NCI-H748 treated with DMSO at 0.1 percent for 48 hours (cell line): Measurements from ENCODE around the gene WFDC1.

ENCODE experiments used
- DNase-seq: peaks from one replicate; lab custom pipeline; 2025; lab: John Stamatoyannopoulos, UW

WFDC1 gene, protein sequence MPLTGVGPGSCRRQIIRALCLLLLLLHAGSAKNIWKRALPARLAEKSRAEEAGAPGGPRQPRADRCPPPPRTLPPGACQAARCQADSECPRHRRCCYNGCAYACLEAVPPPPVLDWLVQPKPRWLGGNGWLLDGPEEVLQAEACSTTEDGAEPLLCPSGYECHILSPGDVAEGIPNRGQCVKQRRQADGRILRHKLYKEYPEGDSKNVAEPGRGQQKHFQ

DNA sequence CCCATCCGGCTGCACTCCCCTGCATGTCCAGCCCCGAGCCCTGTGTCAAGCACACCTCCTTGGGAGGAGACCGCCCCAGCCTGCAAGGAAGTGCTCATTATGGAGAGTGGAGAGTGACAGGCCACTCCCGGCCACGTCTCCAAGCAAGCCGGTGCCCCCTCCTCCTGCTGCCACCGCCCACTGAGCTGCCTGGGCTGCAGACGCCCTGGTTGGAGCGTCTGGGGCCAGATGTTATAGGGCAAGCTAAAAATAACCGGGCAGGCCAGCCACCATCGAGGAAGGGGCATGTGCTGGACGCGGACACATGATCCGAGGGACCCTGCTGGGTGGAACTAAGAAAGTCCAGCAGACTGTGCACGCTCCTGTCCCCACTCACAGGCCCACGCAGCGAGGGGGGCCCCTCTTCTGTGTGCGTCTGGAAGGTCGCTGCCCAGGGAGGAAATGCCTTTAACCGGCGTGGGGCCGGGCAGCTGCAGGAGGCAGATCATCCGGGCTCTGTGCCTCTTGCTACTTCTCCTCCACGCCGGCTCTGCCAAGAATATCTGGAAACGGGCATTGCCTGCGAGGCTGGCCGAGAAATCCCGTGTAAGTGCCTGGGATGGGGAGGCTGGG lies at the start of gene WFDC1:
Gene WFDC1, plus strand, starts transcription at position 348 of the 612 bp plus-strand sequence. Its CDS starts 94 bp downstream, at position 442.
- no peak for DNase-seq

DNA sequence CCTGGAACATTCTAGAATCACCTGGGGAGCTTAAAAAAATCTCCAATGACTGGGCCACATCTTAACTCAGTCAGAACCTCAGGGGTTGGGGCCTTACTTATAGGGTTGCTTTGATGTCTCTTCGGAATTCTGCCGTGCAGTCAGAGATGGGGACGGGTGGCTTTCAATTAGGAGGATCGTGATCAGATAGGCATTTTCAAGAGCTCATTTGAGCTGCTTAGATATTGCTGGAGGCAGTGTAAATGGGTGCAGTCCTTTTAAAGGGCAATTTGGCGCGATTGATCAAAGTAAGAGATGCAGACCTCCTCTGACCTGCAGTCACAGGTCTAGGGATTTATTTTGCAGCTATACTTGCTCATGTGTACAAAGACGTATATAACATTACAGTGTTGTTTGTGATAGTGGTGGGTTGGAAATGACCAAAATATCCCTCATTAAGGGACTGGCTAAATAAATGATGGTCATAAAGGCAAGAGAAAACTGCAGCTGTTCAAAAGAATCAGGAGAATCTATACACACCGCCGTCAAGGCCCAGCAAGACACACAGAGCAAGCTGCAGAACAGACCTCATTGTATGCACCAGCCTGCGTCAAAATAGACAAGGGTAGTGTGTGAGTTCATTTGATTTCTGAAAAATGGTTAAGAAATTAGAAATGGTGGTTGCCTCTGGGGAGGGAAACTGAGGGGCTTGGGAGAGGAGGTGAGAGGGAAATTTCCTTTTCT lies 48.6 kb upstream of the WFDC1 start:
- no peak for DNase-seq

DNA sequence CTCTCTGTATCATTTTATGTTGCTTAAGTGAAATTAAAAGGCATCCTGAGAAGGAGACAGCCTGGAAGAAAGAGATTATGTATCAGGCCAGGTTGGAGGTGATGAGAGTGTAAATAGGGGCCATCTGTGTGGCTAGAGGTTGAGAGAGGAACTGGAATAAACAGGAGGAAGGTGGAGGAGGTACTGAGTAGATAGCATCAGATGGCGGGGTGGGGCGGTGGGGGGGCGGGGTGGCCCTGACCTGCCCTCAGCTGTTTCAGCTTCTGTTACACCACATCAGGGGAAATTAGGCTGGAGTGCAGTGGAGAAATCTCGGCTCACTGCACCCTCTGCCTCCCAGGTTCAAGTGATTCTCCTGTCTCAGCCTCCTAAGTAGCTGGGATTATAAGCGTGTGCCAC lies 48.0 kb upstream of the WFDC1 start:
- no peak for DNase-seq

DNA sequence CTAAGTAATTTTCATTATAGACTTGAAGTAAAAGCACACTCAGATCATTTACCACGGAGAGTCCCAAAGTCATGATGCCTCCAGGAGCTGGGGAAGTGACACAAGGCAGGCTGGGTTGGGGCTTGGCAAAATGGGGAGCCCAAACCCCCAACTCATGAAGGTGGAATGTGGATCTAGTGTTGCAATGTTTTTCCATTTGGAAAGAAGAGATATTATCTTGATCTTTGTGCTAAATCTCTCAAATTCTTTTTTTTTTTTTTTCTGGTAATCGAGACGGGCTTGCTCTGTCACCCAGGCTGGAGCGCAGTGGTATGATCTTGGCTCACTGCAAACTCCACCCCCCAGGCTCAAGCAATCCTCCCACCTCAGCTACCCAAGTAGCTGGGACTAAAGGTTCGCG lies 47.3 kb upstream of the WFDC1 start:
- DNase-seq, result no peak

DNA sequence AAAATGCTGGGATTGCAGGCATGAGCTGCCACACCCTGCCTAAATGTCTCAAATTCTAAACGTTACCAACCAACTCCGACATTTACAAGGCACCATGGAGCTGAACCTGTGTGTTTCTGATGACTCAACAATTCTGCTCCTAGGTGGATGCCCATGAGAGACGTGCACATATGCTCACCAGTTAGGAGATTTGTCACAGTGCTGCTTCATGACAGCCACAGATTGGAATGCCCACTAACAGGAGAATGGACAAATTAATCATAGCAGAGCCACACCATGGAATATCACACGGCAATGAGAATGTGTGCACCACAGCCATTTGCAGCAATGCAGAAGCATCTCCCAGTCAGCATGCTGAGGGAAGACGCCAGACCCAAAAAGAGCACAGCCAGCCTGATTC lies 46.8 kb upstream of the WFDC1 start:
- no peak for DNase-seq

DNA sequence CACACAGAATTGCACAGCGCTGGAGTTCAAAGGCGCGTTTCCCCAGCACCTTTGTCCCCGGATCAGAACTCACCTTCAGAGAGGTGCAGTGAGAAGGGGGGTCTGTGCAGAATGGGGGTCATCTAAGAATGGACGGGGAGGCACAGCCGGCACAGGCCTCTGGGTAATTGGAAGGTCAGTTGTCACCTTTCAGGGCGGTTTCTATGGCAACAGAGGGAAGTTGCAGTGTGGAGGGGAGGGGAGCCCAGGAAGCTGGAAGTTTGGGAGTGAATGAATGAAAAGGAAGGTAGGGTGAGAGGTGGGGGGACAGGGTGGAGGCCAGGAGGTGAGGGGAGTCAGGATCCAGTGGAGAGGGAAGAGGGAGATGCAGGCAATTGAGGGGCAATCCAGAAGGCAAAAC lies 42.5 kb upstream of the WFDC1 start:
- no peak for DNase-seq

DNA sequence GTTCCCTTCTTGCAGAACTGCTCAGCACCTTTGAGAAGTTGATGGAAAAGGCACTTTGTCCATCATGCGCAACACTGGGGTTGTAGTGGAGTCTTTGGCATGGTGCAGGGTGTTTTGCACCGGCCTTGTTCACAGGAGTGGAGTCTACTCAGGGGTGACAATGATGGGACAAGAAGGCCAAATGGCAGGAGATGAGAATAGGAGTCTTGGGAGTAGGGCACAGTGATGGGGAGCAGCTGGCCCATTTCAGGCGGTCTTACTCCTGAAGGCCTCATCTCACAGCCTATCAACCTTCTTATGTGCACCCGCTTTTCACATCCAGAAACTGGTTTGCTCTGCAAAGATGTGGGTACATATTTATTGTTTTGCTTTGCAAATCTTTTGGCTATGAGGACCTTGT lies 41.5 kb upstream of the WFDC1 start:
- no peak for DNase-seq

DNA sequence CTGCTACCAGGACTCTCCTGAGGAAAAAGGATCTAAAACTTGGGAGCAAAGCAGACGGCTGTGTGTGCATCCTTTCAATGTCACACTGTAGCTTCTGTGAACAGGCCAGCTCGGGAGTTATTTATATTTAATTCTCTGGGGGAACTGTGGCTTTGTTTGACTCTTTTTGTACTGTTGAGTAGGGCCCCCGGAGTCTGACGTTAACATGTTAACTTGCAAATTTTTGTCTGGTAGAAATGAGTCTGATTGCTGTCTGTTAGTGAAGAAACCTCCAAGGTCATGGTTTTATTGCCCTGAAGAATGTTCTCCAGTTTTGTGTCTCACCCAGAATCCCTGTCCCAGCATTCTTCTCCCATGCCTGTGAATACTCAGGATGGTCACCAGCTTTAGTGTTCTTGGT lies 40.6 kb upstream of the WFDC1 start:
- no peak for DNase-seq

DNA sequence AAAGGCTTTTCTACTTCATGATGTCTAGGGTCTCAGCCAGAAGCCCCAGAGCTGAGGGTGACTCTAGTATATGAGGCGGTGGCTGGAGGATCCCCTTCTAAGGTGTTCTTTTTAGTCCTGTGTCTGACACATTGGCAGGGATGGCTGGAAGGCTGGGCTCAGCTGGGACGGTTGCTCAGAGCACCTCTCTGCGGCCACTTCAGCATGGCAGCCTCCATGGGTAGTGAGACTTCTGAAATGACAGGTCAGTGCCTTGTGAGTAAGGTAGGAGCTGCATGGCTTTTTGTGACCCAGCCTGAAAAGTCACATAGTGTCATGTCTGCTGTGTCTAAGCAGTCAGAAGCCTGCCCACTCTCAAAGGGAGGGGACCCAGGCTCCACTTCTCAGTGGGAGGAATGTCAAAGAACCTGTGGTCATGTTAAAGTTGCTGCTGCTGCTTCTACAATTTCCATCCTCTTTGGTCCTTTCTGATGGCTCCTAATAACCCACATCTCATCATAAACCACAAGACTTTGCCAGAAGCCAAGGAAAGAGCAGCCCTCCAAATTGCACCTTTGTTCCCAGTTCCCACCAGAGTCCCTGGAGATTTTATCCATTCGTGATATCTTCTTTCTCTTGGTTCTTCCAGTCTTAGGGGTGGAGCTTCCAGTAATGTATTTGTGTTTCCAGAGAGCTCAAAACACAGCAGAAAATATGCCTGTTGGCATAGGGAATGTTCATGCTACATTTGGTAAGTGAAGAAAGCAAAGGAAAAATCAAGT lies 39.4 kb upstream of the WFDC1 start:
- DNase-seq, result no peak

DNA sequence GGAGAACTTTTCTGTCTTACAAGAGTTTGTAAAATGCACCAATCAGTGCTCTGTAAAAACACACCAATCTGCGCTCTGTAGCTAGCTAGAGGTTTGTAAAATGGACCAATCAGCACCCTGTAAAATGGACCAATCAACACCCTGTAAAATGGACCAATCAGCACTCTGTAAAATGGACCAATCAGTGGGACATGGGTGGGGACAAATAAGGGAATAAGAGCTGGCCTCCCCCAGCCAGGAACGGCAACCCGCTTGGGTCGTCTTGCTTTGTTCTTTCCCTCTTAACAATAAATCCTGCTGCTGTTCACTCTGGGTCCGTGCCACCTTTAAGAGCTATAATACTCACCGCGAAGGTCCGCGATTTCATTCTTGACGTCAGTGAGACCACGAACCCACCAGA lies 36.4 kb upstream of the WFDC1 start:
- DNase-seq, result no peak

DNA sequence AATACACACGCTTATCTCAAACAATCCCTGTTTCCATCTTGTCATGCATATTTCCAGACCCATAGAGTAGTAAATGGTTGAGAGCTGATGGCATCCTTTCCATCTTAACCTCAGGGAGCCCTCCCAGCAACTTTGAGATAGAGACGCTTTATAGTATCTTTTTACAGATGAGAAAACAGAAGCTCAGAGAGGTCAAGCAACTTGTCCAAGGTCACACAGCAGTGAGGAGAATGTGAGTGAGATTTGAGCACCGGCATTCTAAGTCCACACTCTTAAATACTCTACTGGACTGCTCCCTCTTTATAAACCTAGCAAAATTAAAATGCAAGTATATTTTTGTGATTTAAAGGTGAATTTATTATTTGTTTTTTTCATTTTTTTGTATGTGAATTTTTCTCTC lies 35.0 kb upstream of the WFDC1 start:
- no peak for DNase-seq

DNA sequence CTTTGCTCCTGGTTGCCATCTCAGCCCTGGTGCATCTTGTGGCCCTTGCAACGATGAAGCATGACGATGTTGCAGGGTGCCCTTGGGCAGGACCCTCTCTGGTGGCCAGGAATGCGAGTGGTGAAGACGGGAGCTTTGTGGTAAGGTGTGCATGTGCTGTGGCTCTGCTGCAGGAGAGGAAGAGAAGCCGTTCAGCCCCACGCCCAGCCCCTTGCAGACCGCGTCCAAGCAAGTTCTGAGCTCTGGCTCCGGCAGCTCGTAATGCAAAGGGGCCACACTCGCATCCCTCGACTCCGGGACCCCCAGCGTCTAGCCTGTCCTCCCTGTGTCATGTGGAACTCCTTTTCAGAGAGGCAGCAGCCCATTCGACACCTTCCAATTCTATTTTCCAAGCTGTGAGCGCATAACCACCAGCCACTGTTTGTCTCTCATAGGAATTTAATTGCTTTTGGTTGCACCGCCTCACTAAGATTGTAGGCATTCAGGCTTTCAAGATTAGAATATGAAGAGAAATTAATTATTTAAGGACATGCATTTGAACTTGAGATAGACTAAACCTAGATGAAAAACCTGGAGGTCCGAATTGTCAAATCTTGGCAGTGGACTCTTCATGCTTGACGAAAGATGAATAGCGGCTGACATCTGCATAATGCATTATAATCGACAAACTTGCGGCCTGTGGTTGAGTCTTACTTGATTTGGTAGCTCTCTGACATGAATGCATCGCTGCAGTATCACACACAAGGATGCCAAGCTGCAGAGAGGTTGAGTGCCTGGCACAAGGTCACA lies 33.7 kb upstream of the WFDC1 start:
- no peak for DNase-seq

DNA sequence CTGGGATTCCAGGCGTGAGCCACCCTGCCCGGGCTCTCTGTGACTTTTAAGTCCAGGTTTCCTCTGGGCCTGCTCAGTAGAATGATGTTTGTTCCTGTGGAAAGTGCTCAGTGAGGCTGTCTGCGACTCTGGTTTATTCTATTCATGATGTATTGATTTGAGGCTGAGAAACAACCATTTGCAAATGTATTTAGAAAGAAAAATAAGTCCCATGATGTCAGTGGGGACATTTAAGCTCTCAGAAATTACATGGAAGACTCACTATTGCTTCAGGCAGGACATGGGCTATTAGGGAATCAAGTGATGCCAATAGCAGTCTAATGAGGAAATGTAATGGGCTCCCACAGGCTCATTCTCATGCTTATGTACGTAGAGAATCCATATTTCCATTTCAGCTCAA lies 32.6 kb upstream of the WFDC1 start:
- no peak for DNase-seq

DNA sequence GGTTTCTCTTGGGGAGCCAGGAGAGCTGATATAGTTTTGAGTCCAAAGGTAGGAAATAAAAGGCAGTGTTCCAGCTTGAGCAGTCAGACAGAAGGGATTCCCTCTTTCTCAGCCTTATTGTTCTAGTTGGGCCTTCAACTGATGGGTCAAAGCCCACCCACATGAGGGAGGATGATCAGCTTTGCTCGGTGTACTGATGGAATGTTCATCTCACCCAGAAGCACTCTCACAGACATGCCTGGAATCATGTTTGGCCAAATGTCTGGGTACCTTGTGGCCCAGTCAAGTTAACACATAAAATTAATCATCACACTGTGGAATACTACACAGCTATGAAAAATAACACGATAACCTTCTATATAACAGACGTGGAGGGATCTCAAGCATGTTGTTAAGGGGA lies 31.7 kb upstream of the WFDC1 start:
- no peak for DNase-seq

DNA sequence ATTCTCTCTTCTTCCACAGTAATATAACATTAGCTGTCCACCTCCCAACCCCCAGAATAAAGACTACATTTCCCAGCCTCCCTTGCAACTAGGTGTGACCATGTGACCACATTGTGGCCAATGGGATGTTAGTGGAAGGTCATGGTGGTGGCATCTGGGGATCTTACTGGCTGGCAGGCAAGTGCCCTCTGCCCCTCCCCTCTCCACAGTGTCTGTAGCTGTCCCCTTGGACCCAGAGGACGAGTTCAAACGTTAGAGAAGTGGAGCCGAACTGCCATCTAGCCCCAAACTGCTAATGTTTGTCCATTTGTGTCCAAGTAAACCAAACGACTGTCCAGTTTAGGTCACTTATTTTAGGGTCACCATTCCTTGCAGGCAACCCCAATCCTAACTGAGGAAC lies 28.2 kb upstream of the WFDC1 start:
- no peak for DNase-seq

DNA sequence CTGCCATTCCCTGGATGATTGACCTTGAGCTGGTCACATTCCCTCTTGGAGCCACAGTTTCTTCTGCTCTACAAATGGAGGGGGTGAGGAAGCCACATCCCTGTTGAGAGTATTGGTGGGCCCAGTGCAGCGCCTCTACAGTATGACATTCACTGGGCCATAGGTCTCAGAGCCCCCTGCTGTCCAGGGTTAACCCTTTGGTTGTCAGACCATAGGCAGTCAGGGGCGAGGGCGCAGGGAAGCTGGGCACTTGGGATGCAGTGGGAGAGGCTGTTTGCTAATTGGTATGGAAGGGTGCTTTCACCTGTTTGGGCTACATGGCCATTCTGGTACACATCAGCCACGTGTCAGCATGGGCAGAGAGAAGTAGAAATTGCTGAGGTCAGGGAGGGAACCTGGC lies 27.3 kb upstream of the WFDC1 start:
- DNase-seq, result no peak

DNA sequence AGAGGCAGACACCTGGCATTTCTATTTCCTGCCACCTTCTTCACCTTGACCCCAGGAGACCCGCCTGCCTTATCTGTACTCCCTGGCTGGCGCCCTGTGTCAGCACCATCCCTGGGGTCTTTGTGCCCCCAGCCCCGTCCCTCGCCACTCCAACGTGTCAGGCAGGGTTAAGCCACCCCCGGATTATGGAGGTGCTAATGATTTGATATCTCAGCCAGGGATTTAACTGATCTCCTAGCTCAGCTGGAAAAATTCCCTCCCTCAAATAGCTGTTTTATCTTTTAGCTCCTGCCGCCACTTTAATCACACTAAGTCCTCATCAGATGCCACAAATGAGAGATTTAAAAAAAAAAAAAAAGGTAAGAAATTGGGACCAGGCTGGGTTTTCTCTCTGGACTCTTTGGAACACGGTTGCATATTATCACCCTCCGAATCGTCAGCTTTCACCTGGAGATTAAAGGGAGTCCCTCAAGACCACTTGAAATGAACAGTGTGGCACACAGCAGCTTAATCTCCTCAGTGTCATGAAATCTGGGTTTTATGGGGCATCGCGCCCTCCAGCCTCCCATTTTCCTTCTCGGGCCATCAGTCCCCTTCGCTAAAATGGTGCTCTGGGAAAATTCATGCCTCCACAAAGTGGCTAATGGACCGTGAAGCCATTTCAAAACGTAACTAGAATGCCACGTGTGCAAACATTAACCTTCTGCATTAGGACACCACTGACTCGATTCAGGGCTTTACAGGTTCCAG lies 26.2 kb upstream of the WFDC1 start:
- no peak for DNase-seq

DNA sequence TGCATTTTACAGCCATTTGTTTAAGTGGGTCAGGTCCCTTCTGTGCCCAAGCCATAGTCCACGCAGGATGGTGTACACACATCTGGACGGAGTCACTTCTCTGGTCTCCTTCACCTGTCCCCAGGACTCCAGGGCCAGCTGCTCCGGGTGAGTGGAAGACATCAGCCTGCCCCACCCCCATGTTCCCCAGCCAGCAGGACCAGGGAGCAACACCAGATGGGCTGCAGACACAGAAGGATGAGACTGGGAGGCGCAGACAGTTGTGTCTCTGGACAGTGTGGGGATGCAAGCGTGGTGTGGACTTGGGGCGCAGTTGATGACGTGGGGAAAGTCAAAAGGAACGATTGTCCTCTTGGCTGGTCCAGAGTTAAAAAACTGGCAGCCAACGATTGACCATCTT lies 24.6 kb upstream of the WFDC1 start:
- DNase-seq, result no peak

DNA sequence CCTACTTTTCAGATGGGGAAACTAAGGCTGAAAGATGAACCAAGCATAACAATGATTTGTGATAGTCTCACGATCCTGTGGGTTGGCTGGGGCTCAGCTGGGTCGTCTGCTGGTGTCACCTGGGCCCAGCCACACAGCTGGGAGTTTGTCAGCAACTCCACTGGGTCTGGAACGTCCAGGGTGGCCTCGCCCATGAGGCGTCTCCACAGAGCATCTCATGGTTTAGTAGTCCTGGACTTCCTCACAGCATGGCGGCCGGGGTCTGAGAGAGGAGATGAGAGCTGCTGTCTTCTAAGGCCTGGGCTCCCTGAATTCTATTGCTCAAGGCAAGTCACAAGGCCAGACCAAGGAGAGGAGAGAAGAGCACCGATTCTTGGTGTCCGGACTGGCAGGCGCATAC lies 24.1 kb upstream of the WFDC1 start:
- DNase-seq, result no peak

DNA sequence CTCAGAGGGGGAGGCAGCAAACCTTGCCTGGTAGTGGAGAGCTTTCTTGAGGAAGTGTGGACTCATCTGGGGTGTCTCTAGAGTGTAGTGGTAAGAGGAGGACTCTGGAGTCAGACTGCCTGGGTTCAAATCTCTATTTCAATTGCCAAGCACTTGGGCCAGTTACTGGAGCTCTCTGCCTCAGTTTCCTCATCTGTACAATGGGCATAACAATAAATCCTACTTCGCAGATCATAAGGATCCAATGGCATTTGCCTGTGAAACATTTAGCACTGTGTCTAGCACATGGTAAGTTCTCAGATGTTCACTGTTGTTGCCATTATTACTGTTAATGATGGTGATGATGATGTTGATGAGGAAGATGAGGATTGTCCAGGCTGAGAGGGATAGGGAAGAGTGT lies 23.6 kb upstream of the WFDC1 start:
- no peak for DNase-seq

DNA sequence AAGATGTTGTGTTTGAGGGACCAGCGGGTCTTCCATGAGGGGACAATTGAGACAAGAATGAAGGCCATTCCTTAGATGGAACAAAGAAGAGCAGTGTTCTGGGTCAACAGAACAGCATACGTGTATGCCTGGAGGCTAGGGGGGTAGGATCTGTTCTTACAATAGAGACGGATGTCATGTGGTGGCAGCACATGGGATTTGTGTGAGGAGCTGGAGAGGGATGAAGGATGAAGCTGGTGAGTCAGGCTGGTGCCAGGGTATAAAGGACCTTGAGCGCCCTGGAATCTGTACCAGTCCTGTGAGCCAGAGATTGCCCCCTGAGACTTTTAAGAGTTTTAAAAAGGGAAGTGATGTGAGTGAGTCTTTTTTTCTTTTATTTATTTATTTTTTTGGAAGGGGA lies 22.8 kb upstream of the WFDC1 start:
- DNase-seq, result no peak
